Activated CD4-positive, alpha-beta T cell treated with anti-CD3 and anti-CD28 coated beads for 24 hours (primary cell): ENCODE measurements around the gene LAMB3.

Experiments used
- DNase-seq, 2 donors: peaks; one replicate each; pipeline ENCODE4 v3.0.0-alpha.2; 2020; ENCODE audit warnings: low read depth in 2 of 2

The LAMB3 gene

DNA sequence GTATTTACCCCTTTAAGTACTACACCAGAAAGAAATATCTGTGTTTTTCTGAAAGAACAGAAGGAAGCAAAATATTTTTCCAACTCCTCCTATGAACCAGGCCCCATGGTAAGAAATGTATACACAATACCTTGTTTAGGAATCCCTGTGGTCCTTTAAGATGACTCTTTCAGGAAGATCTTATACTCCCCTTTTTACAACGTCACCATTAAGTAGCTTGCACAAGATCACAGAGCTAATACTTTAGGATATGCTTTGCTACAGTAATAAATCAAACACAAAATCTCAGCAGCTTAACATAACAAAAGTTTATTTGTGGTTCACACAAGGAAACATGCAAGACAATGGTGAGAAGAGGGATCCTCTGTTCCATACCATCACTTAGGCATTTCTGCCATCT, 8.8 kb upstream of the LAMB3 start:
- DNase-seq: no peak

DNA sequence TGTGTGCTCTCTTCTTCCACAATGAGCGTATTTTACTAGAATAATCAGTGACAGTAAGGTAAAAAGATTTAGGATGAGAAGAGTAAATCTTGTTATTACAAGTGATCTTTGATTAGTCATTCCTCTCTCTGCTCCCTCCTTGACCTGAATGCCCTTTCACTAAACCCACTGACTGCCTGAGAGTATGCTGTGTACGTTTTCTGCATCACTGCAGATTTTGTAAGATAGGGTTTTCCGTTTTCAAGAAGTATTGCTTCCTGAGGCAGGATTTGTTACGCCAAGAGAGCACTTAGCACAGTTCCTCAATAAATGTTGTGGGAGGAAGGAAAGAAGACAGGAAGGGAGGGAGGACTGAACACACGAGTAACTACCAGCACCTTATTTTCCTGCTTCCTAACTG, 7.7 kb upstream of the LAMB3 start:
- DNase-seq: no peak

DNA sequence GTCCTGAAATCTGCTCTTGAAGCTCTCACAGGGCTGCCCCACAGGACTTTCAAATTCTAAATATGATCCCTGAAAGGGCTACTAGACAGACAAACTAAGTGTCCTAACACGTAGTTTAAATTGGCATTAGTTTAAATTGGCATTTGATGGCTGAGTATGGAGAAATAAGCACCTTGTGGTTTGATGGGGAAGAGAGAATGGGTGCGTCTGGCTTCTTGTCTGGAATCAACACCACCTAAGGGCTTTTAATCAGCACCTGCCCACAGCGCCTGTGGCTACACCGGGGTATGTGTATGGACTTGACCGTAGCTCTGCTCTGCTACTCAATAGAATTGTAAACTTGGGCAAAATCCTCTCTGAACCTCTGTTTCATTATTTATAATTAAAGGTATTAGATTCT, 5.7 kb upstream of the LAMB3 start:
- no peak for DNase-seq

DNA sequence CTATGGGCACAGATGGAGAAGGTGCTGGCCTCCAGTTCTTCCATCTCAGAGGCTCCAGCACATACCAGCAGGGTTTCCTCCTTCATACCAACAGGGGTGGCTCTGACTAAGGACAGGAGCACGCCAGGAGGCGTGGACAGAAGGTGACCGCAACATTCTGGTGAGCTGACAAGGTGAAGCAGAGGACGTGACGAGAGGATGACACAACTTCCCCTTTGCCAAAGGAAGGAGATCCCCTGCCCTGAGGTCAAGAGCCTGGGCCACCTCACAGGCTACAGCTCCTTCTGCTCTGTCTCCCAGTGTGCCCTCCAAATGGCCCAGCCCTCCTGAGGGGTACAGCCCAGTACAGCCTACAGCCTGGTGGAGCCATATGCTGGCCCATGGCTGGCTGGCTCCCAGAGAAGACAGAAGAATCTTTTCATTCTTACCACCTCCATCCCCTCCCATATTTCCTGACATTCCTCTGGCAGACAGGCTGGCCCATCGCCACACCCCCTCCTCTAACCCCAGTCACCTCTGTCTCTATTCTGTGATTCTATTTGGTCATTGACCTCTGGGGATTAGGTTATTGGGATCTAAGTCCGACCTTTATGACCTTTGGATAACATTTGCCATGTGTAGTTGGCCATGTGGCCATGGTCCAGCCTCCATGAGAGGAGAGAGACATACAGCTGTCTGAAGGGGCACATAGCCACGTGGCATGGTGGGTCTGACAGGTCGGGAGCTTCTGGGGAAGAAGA, 5.1 kb upstream of the LAMB3 start:
- no peak for DNase-seq

- DNase-seq: no peak
Measured at GRCh38 chr1:209655411-209656231, 3.4 kb upstream of the LAMB3 start.

DNA sequence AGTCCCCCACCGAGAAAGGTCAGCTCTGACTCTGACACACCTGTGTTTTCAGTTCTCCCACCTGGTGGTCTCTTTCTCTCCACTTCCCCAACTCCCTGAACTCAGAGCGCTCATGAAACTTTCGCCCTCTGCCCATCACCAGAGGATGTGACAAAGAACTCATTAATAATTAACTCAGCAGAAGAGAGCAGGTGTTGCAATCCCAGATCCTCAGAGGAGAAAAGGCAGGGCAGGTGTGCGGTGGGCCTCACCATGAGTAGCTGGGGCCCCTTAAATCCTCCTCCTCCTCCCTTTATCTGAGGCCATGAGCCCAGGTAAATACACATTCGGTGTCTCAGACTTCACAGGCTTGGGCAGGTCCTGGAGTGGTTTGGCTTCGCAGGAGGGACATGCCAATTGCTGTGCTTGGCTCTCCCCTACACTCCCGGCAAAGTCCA, 1.7 kb upstream of the LAMB3 start:
- DNase-seq: no peak

DNA sequence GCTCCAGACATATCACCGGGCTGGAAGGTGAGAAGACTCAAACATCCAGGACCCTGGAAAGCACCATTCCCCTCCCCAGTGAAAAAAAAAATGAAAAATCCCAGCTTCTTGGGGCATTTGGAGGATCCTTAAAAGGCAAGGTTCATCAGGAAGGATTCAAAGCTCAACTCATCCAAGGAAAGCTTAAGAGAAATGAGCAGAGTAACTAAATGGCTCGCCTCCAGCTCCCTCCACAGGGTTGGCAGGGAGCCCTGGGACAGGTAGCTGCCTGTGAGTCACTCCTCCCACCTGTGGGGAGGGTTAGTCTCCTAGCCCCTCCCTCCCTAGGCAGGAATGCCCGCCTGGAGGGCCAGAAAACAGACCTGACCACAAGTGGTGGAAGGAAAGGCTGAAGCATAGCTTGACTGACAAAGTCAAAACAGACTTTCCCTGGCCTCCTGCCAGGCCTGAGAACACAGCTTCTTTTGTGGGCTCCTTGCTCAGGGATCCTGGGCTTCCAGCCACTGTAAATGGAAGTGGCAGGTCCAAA, 712 bp upstream of the LAMB3 start:
- peak; percentile 19 to 55 for DNase-seq

DNA sequence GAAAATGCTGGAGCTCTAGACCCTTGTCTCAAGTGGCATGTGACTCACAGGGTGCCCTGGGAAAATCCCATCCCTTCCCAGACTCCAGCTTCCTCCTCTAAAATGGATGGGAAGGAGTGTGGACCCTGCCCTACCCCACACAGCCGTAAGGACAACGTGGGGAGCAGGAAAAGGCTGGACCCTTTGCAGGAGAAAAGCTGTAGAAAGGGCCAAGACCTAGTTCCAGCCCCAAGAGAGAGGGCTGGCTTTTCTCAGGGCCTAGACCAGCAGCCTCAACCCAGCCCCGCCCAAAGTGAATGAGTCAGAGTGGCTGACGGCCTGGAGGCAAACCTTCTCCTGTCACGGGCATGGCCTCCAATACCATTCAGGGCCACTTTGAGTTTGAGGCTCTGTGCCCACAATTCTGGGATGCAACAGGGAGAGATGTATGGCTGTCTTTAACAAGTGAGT, 1.1 kb downstream of the LAMB3 start:
- DNase-seq: peak; percentile 44 to 64

GRCh38 chr1:209650454-209650853, 1.8 kb downstream of the LAMB3 start:
- DNase-seq: no peak

DNA sequence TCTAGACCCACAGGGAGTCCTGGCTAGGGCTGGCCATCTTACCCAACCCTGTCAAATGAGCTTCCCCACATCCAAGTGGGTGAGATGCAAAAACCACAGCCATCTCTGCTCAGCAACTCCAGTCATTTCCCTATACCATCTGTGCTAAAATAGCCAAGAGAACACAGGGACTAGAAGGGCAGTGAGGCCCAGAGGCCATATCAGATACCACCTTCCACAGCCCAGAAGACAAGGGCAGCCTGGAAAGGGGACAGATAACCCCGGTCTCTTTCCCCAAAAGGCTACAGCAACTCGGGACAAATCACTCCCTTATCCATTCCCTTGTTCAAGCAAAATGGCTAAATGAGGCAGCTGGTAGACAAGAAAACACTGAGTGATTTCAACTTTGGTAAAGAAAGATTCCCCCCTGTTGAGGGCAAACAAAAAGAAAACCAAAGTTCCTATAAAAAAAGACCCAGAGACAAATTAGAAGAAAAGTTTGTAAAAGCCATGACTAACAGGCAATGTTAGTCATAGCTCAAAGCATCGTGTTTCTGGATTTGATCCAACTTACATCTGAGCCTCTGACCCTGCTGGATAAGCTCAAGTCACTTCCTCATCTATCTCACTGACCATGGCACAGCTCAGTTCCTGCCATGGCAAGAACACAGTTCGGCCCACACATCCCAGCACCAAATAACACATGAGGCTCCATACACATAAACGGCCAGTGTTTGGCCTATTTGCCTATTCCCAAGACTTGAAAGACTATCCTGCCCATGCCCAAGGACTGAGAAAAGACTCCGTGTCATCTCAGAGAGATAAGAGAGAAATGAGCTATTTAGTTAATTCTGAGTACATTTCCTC, 3.1 kb downstream of the LAMB3 start:
- DNase-seq: no peak

DNA sequence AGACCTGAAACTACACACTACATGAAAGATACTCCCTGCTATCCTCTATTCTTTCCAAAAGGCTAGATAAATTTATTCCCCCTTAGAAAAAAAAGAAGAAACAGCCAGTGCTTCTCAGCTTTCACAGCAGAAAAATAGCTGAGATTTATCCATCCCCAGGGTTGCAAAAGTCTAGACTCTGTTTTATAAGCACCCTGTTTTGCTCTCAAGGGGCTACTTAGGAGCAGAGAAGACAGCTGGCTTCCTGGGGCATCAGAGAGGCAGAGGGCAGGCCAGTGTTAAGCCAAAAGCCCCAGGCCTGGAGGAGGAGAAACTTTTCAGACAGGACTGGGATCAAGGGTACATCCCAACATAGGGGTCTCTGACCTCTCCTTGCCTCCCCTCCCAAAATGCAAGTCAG, 3.9 kb downstream of the LAMB3 start:
- no peak for DNase-seq

DNA sequence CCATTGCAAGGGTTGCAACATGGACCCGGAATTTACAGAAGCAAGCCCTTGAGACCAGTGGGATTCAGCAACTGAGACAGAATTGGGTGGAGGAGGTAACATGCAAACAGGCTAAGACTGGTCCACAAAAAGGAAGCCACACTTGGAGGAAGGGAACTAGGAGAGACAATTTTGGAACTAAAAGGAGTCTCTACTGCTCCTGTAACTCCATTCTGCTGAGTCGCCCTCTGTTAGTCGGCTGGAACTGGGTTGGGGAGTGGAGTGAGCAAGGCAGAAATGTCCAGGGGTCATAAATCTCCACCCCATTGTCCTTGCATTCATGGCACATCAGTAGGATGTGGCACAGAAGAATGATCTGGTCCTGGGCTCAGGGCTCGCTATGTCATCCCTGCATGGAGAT, 5.1 kb downstream of the LAMB3 start:
- DNase-seq: no peak

GRCh38 chr1:209646558-209646957, 5.7 kb downstream of the LAMB3 start:
- DNase-seq: no peak

DNA sequence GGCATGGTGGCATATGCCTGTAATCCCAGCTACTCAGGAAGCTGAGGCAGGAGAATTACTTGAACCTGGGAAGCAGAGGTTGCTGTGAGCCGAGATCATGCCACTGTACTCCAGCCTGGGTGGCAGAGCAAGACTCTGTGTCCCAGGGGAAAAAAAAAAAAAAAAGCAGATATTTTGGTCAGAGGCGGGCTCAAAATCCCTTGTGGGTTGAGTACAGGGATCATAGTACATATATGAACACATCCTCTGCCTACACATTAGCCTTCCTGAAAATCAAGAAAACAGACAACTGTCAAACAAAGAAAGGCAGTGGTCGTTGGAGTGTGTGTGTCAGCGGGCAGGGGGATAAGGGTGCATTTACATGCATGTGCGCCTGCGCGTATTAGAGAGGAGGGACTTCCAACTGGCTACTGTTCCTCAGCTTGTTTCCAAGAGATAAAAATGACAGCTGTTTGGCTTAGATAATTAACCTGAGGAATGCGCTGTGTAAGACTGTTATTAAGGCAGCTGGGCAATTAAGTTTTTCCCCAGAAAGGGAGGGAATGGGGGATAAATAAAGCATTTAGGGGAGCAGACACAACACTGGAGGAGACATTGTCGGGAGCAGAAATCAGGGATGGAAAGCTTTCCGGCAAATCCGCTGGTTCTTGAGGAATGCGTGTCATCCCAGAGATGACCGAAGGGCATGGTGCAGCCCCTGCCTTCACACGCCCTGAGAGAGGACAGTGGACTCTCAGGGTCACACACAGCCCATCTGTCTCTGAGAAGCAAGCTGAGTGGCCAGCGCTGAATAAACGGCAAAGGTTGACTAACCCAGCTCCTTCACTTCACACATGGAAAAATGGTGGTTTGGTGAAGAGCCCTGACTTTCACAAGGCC, 6.4 kb downstream of the LAMB3 start:
- no peak for DNase-seq

DNA sequence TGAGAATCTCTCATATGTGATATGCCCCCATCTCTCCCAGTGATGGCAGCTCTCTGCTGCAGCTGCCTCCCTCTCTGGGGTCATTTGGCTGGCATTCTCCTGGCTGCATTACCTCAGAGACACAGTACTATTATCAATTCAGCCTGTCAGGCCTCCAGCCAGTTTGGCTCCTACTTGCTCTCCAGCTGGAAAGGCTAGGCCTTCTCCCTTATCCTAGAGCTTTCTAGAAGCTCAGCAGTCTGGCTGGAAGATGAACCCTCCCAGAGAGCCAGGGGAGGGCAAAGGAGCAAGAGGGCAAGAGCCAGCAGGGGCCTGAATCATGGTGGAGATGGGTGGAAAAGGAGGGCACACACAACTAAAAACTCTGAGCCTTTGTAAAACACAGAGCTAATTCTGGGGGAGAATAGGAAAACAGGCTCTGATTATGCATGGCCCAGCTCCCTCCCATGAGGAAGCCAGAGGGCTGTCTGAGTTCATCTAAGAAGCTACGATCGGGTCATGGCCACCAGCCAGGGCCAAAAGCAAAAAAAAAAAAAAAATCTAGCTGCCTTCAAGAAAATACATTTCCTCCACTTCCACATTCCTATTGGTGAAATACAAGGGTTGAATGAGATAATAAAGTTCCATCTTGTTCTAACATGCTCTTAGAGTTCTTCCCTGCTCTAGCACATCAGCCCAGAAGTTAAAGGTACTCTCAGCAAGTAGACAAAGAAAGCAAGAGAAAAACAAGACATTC, 8.8 kb downstream of the LAMB3 start:
- no peak for DNase-seq

DNA sequence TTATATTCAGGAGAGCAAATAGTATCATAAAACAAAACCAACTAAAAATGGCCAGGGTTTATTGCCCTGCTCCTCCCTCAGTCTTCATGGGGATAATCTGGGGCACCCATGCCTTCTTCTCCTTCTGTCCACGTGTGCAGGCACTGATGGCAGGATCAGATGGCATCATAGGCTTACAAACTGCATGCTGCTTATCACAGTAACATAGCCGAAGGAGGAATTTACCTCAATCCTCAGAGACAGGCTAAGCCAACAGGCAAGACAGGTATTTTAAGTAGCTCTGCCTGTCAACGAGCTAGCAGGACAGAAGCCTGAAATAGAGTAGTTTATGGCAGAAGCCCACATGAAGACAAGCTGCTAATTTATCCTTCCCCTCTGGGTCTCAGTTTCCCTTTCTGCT, 9.4 kb downstream of the LAMB3 start:
- DNase-seq: no peak

DNA sequence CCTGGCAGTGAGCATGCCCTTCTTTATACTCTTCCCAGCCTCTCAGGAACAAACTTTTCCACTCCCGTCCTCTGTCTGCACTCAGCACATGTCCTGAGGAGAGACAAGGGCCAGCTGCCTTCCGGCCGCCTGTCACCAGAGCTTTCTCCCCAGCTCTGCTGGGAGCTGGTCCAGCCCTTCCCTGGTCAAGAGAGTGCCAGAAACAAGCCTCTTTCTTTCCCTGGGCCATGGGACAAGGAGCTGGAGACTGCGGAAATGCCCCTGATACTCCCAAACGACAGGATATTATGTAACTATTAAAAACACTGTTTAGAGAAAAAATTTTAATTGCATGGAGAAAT, 10.4 kb downstream of the LAMB3 start:
- no peak for DNase-seq

- no peak for DNase-seq
Measured at GRCh38 chr1:209635850-209636249, 16.4 kb downstream of the LAMB3 start.

GRCh38 chr1:209634005-209634737, 18.1 kb downstream of the LAMB3 start:
- no peak for DNase-seq
